ENCODE results near the gene PRF1.

Gene PRF1

GRCh38 chr10:70560511-70560941 is 42.0 kb downstream of the PRF1 start:
- no peak for DNase-seq (ENCODE audit: low read depth, low spot score)

- DNase-seq (ENCODE audit: low read depth, low spot score): no peak
Observed at GRCh38 chr10:70559861-70560260, 42.7 kb downstream of the PRF1 start.

GRCh38 chr10:70558871-70559810 is 43.4 kb downstream of the PRF1 start:
- no peak for DNase-seq (ENCODE audit: low read depth, low spot score)

- DNase-seq (ENCODE audit: low read depth, low spot score): no peak
Observed at GRCh38 chr10:70558295-70558694, 44.2 kb downstream of the PRF1 start.

GRCh38 chr10:70557876-70558275 is 44.7 kb downstream of the PRF1 start:
- DNase-seq (ENCODE audit: low read depth, low spot score): no peak

- no peak for DNase-seq (ENCODE audit: low read depth, low spot score)
Observed at GRCh38 chr10:70557086-70557845, 45.3 kb downstream of the PRF1 start.

- DNase-seq (ENCODE audit: low read depth, low spot score): no peak
Observed at GRCh38 chr10:70555371-70555770, 47.2 kb downstream of the PRF1 start.

GRCh38 chr10:70552586-70552985 is 50.0 kb downstream of the PRF1 start:
- DNase-seq (ENCODE audit: low read depth, low spot score): no peak

GRCh38 chr10:70551971-70552422 is 50.5 kb downstream of the PRF1 start:
- DNase-seq (ENCODE audit: low read depth, low spot score): peak; percentile 53

GRCh38 chr10:70551466-70551865 is 51.1 kb downstream of the PRF1 start:
- DNase-seq (ENCODE audit: low read depth, low spot score): no peak

GRCh38 chr10:70550459-70550858 is 52.1 kb downstream of the PRF1 start:
- DNase-seq (ENCODE audit: low read depth, low spot score): no peak

GRCh38 chr10:70549962-70550458 is 52.5 kb downstream of the PRF1 start:
- no peak for DNase-seq (ENCODE audit: low read depth, low spot score)

- DNase-seq (ENCODE audit: low read depth, low spot score): no peak
Observed at GRCh38 chr10:70549351-70549961, 53.1 kb downstream of the PRF1 start.

All from brain pericyte (primary cell).